Esophagus squamous epithelium (tissue), 4 donors: Measurements from ENCODE around the gene DNAH10.

Experiments used
- POLR2A ChIP-seq, 4 donors: fragments of 450-650 bp; IDR thresholded peaks; one replicate each; pipeline ENCODE4 v1.6.1; 2017; ENCODE audit warnings: antibody characterized with exemption in 4 of 4, mild to moderate bottlenecking in 4 of 4, moderate library complexity in 3 of 4
- TF ChIP-seq, protein P1 (sequence below), 6 experiments: fragments of 450-650 bp in 4 of 6; fragments of 200-600 bp in 2 of 6; sonication (generic) in 2 of 6; IDR thresholded peaks; one replicate each; pipeline ENCODE4 v1.5.1; 2016 to 2019; ENCODE audit warnings: antibody characterized with exemption in 6 of 6, mild to moderate bottlenecking in 4 of 6, moderate library complexity in 4 of 6

DNA sequence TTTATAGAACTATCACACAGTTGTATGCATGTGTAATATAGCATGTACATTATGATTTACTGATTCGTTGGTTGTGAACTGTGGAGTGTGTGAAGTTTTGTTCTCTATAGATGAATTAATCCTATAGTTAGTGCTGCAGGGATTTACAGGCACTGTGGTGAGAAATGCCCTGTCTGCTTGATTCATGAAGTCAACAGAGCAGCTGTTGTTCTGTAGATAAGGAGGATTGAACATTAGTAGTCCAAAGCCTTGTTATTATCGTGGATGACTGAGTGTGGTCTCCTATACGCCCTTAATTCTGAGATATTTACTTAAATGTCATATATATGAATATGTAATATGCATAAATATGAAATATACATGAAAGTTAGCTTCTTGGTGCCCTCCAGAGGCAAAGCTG lies 98.3 kb downstream of the DNAH10 start:
- TF ChIP-seq, protein P1, sequence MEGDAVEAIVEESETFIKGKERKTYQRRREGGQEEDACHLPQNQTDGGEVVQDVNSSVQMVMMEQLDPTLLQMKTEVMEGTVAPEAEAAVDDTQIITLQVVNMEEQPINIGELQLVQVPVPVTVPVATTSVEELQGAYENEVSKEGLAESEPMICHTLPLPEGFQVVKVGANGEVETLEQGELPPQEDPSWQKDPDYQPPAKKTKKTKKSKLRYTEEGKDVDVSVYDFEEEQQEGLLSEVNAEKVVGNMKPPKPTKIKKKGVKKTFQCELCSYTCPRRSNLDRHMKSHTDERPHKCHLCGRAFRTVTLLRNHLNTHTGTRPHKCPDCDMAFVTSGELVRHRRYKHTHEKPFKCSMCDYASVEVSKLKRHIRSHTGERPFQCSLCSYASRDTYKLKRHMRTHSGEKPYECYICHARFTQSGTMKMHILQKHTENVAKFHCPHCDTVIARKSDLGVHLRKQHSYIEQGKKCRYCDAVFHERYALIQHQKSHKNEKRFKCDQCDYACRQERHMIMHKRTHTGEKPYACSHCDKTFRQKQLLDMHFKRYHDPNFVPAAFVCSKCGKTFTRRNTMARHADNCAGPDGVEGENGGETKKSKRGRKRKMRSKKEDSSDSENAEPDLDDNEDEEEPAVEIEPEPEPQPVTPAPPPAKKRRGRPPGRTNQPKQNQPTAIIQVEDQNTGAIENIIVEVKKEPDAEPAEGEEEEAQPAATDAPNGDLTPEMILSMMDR (IDR thresholded peaks at IDR 0.05) = no peak
- no peak for TF ChIP-seq POLR2A (IDR thresholded peaks at IDR 0.05)
